ENCODE data around the gene CTAGE9. TPM values are rescaled to one million over a fixed set of nuclear protein-coding genes. Genes with fewer than 3 reads are reported as not detected.

Gene CTAGE9
- total RNA-seq, 3 donors from 2014 or later, result not detected

Other genes starting within 250 kb of the CTAGE9 start
- gene ARG1, start 137.8 kb downstream of the CTAGE9 start, total RNA-seq, result 1 to 10 TPM in 1 of 3 donors, not detected in 2; 1.1 TPM
- gene MED23, start 82.8 kb downstream of the CTAGE9 start, total RNA-seq, result 10 to 100 TPM; 25.8 to 40.6 (median 28.2) TPM
- 10 to 100 TPM in 2 of 3 donors, 1 to 10 TPM in 1; 6.6 to 22.8 (median 19.5) TPM for gene ENPP3, start 73.7 kb downstream of the CTAGE9 start, total RNA-seq
- not detected for gene OR2A4, start 9.6 kb downstream of the CTAGE9 start, total RNA-seq
- gene ENPP1, start 97.0 kb upstream of the CTAGE9 start, total RNA-seq, result 10 to 100 TPM; 12.7 to 23.4 (median 21.2) TPM
- gene CCN2, start 240.4 kb upstream of the CTAGE9 start, total RNA-seq, result 10 to 100 TPM; 17.1 to 39.7 (median 39.4) TPM

All from mucosa of descending colon (tissue), 3 donors.